Brain microvascular endothelial cell (primary cell): ENCODE data around the gene AKAP13.

ENCODE experiments used
- DNase-seq: peaks from one replicate; pipeline ENCODE4 v3.0.0-alpha.2; 2020
- H3K27ac ChIP-seq: fragments of 250-450 bp; sonication (Bioruptor Pico); 2 replicates; pipeline ENCODE4 v1.5.1; 2020; ENCODE audit warnings: mild to moderate bottlenecking, moderate library complexity
- H3K27me3 ChIP-seq: fragments of 250-450 bp; sonication (Bioruptor Pico); replicated peaks from 2 replicates; pipeline ENCODE4 v1.5.1; 2020; ENCODE audit warnings: mild to moderate bottlenecking
- H3K36me3 ChIP-seq: fragments of 250-450 bp; sonication (Bioruptor Pico); replicated peaks from 2 replicates; pipeline ENCODE4 v1.5.1; 2020; ENCODE audit warnings: mild to moderate bottlenecking
- H3K4me3 ChIP-seq: 2 replicates; pipeline ENCODE4 v1.5.1; 2011; ENCODE audit warnings: low read depth, mild to moderate bottlenecking, control low read depth, low read length, moderate library complexity
- CTCF ChIP-seq: IDR thresholded peaks from 2 replicates; pipeline ENCODE4 v1.5.1; 2011; ENCODE audit warnings: low read depth, mild to moderate bottlenecking, moderate library complexity, low read length, control low read depth, inconsistent platforms; ENCODE audit errors: missing control alignments
- in situ Hi-C: cut with HindIII; loops from 2 replicates; pipeline ENCODE4 v1.10.0; 2017; ENCODE audit warnings: low sequenced_read_pairs, low pct_ligation_motif_present

AKAP13 gene

GRCh38 chr15:85453144-85453872 is 72.9 kb downstream of the AKAP13 start:
- H3K36me3 ChIP-seq: no peaks in the 10 kb centered on the region

DNA sequence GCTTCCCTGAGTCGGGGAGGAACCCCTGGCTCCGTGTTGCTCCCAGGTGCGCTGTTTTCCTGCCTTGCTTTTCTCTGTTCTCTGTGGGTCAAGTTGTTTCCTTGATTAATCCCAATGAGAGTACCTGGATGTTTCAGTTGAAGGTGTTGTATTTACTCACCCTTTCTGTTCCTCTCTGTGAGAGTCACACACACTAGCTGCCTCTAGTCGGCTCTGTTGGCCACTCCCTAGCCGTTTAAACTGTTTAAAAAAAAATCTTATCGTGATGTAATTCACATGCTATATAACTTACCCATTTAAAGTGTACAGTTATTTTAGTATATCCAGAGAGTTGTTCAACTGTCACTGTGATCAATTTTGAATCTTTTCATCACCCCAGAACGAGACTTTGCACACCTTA is 74.0 kb downstream of the AKAP13 start:
- H3K27ac ChIP-seq: no peak overlapping the region

More at GRCh38 chr15:85453144-85453872, 72.9 kb downstream of the AKAP13 start:
- no peak for DNase-seq
- H3K27ac ChIP-seq: no peak overlapping the region
- TF ChIP-seq CTCF: peak; percentile 19
- in situ Hi-C loops: no loop called here
- no peak overlapping the region for H3K4me3 ChIP-seq
- H3K27me3 ChIP-seq: no peaks in the 10 kb centered on the region

DNA sequence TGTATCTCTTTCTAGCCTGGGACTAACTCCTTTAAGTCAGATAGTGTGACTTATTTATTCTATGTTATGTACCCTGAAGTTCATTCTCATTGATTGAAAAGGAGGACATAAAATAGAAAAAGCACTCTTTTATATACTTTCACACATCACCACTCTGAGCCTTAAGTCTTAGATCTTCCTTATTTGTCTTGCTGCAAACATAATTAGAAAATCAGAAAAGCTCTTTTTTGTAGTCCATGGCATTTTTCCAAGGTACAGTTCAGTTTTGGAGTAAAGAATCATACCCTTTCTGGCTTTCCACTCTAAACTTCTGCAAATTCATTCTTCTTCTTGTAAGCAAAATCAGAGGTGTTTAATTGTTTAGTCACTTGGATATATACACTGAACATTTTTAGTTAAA is 75.5 kb downstream of the AKAP13 start:
- Histone ChIP-seq H3K36me3 (no peaks in the 10 kb centered on the region), H3K27ac (no peak overlapping the region), H3K27me3 (no peaks in the 10 kb centered on the region), H3K4me3 (no peak overlapping the region)
- DNase-seq: no peak
- no peak for TF ChIP-seq CTCF
- in situ Hi-C loops: no loop called here

More for the DNA sequence above, 74.0 kb downstream of the AKAP13 start:
- Histone ChIP-seq H3K27me3 (no peaks in the 10 kb centered on the region), H3K4me3 (no peak overlapping the region), H3K36me3 (no peaks in the 10 kb centered on the region)
- in situ Hi-C loops: no loop called here
- no peak for TF ChIP-seq CTCF
- DNase-seq: no peak

- no peak for DNase-seq
- H3K27me3 ChIP-seq: no peaks in the 10 kb centered on the region
- no peak for TF ChIP-seq CTCF
- H3K36me3 ChIP-seq: no peaks in the 10 kb centered on the region
- no peak overlapping the region for H3K27ac ChIP-seq
- no peak overlapping the region for H3K4me3 ChIP-seq
- in situ Hi-C loops: no loop called here
Observed at GRCh38 chr15:85456798-85457197, 76.4 kb downstream of the AKAP13 start.

GRCh38 chr15:85457392-85457968 is 77.1 kb downstream of the AKAP13 start:
- in situ Hi-C loops: no loop called here
- H3K4me3 ChIP-seq: no peak overlapping the region
- no peak overlapping the region for H3K27ac ChIP-seq

More at GRCh38 chr15:85457392-85457968, 77.1 kb downstream of the AKAP13 start:
- DNase-seq: no peak
- no peaks in the 10 kb centered on the region for H3K36me3 ChIP-seq
- TF ChIP-seq CTCF: no peak
- H3K27me3 ChIP-seq: no peaks in the 10 kb centered on the region
